Stimulated activated CD4-positive, alpha-beta T cell treated with anti-CD3 and anti-CD28 coated beads, Interleukin-15, amount 100 ng/mL, for 48 hours (primary cell): ENCODE results near the gene RPH3AL.
"Not testable (repeated sequence)": the region's sequence is repeated elsewhere in the genome, so short reads cannot be mapped to it uniquely, and the experiment has no call there.

ENCODE experiments used
- DNase-seq, 2 donors: peaks; one replicate each; pipeline ENCODE4 v3.0.0-alpha.2; 2020; ENCODE audit warnings: low read depth in 2 of 2

The RPH3AL gene

GRCh38 chr17:226108-227077 lies 126.2 kb downstream of the RPH3AL start:
- no peak for DNase-seq

- DNase-seq, result no peak
Observed at GRCh38 chr17:225551-225950, 127.1 kb downstream of the RPH3AL start.

- DNase-seq, result not testable (repeated sequence)
Observed at GRCh38 chr17:224576-224975, 128.0 kb downstream of the RPH3AL start.

GRCh38 chr17:223723-224471 lies 128.7 kb downstream of the RPH3AL start:
- DNase-seq, result no peak

GRCh38 chr17:222172-222571 lies 130.4 kb downstream of the RPH3AL start:
- DNase-seq, result no peak

- no peak for DNase-seq
Observed at GRCh38 chr17:219696-220095, 132.9 kb downstream of the RPH3AL start.

- DNase-seq, result no peak
Observed at GRCh38 chr17:218432-219110, 134.0 kb downstream of the RPH3AL start.

GRCh38 chr17:216625-217024 lies 136.0 kb downstream of the RPH3AL start:
- DNase-seq, result no peak

GRCh38 chr17:215563-216478 lies 136.8 kb downstream of the RPH3AL start:
- DNase-seq, result peak in 1 of 2 donors; percentile 7

GRCh38 chr17:214881-215331 lies 137.7 kb downstream of the RPH3AL start:
- no peak for DNase-seq

GRCh38 chr17:213286-214105 lies 139.1 kb downstream of the RPH3AL start:
- DNase-seq, result no peak

- no peak for DNase-seq
Observed at GRCh38 chr17:210402-210801, 142.2 kb downstream of the RPH3AL start.

GRCh38 chr17:208429-208828 lies 144.2 kb downstream of the RPH3AL start:
- no peak for DNase-seq

GRCh38 chr17:207775-208174 lies 144.8 kb downstream of the RPH3AL start:
- no peak for DNase-seq

GRCh38 chr17:206941-207560 lies 145.6 kb downstream of the RPH3AL start:
- no peak for DNase-seq

GRCh38 chr17:206484-206883 lies 146.1 kb downstream of the RPH3AL start:
- not testable (repeated sequence) for DNase-seq

GRCh38 chr17:205817-206216 lies 146.8 kb downstream of the RPH3AL start:
- DNase-seq, result no peak

- DNase-seq, result no peak
Observed at GRCh38 chr17:205148-205669, 147.4 kb downstream of the RPH3AL start.

GRCh38 chr17:204427-205147 lies 148.0 kb downstream of the RPH3AL start:
- DNase-seq, result no peak
